Activated CD8-positive, alpha-beta T cell treated with anti-CD3 and anti-CD28 coated beads for 36 hours (primary cell): ENCODE measurements around the gene TNKS1BP1. TPM values are rescaled to one million over a fixed set of nuclear protein-coding genes. Genes with fewer than 3 reads are reported as not detected.
"Not testable (repeated sequence)": the region's sequence is repeated elsewhere in the genome, so short reads cannot be mapped to it uniquely, and the experiment has no call there.

Experiments used
- ATAC-seq: fragments of 200-7000 bp; cut with Tn5 transposase; one replicate; pipeline ENCODE4 v1.10.0; 2021; ENCODE audit warnings: mild to moderate bottlenecking, moderate library complexity
- CTCF ChIA-PET: fragments of 350-600 bp; sonication (Branson Sonifier 250); formaldehyde crosslinking; loops from one replicate; lab custom pipeline; 2021; ENCODE audit warnings: antibody characterized with exemption; lab: Charles Lee
- POLR2A ChIA-PET: fragments of 350-600 bp; sonication (Branson Sonifier 250); formaldehyde crosslinking; loops from one replicate; lab custom pipeline; 2021; ENCODE audit warnings: antibody characterized with exemption; lab: Charles Lee
- DNase-seq: peaks from one replicate; pipeline ENCODE4 v3.0.0-alpha.2; 2020
- H3K27ac Mint-ChIP-seq: one replicate; pipeline ENCODE4 v1.8.0; 2021; ENCODE audit warnings: mild to moderate bottlenecking, mixed read lengths
- H3K27me3 Mint-ChIP-seq: one replicate; pipeline ENCODE4 v1.8.0; 2021; ENCODE audit warnings: mixed read lengths
- H3K36me3 Mint-ChIP-seq: one replicate; pipeline ENCODE4 v1.8.0; 2021; ENCODE audit warnings: low read depth, mixed read lengths
- H3K4me1 Mint-ChIP-seq: one replicate; pipeline ENCODE4 v1.8.0; 2021; ENCODE audit warnings: low read depth, mixed read lengths
- H3K4me3 Mint-ChIP-seq: one replicate; pipeline ENCODE4 v1.8.0; 2021; ENCODE audit warnings: mild to moderate bottlenecking, moderate library complexity, mixed read lengths
- H3K9me3 Mint-ChIP-seq: one replicate; pipeline ENCODE4 v1.8.0; 2021; ENCODE audit warnings: mixed read lengths
- CTCF ChIP-seq: fragments of 200-600 bp; IDR thresholded peaks from one replicate; pipeline ENCODE4 v1.8.0; 2022; ENCODE audit warnings: antibody characterized with exemption, mild to moderate bottlenecking
- intact Hi-C: fragments of 100-400 bp; cut with micrococcal nuclease; formaldehyde crosslinking; loops from one replicate; pipeline ENCODE4 v1.10.0; 2022
- total RNA-seq, 2 experiments: library from RNA; stranded (reverse); gene quantifications; one replicate each; pipeline ENCODE4 v1.2.3, GENCODE V29; 2021

The TNKS1BP1 gene
- total RNA-seq, 2 experiments from 2014 or later, result 18.4 to 23.2 TPM

- Mint-ChIP-seq H3K4me3 (no peak overlapping the region), H3K27ac (no peak overlapping the region), H3K4me1 (peaks cover 18% of the 10 kb centered on the region), H3K27me3 (no peaks in the 10 kb centered on the region), H3K36me3 (peaks cover 11% of the 10 kb centered on the region), H3K9me3 (no peaks in the 10 kb centered on the region)
- ATAC-seq (no peak), DNase-seq (no peak)
- CTCF ChIA-PET, result interaction anchor here (1.2 to 2.5 kb wide), 6 partner anchors 11 to 188 kb away, joined by 3 to 13 read pairs (median 7); no protein-coding TSS in a partner anchor
- intact Hi-C loops, result no loop called here
- TF ChIP-seq CTCF, result no peak
- POLR2A ChIA-PET, result no interaction called here
Measured at GRCh38 chr11:57339328-57339727, 14.6 kb upstream of the TNKS1BP1 start.

GRCh38 chr11:57338142-57338541 is 13.4 kb upstream of the TNKS1BP1 start, which contains the start of gene P2RX3:
Gene P2RX3, plus strand, starts transcription at chr11:57338352. Its CDS starts 199 bp downstream, at chr11:57338551.
- no peaks in the 10 kb centered on the region for H3K9me3 Mint-ChIP-seq
- peaks cover 29% of the 10 kb centered on the region for H3K4me1 Mint-ChIP-seq
- no peak for TF ChIP-seq CTCF
- H3K27me3 Mint-ChIP-seq, result no peaks in the 10 kb centered on the region
- POLR2A ChIA-PET, result interaction anchor here (0.9 kb wide), 1 partner anchor 304 kb away, joined by 3 read pairs; no protein-coding TSS in a partner anchor
- intact Hi-C loops, result no loop called here
- ATAC-seq (no peak), DNase-seq (no peak)
- H3K36me3 Mint-ChIP-seq, result peaks cover 23% of the 10 kb centered on the region
- peak within 1 kb of the TSS; percentile 18 for H3K27ac Mint-ChIP-seq
- H3K4me3 Mint-ChIP-seq, result no peak within 1 kb of the TSS
- CTCF ChIA-PET, result interaction anchor here (1.5 to 2.5 kb wide), 4 partner anchors 13 to 145 kb away, joined by 4 to 13 read pairs (median 7); no protein-coding TSS in a partner anchor

- DNase-seq, H3K27me3 Mint-ChIP-seq, H3K9me3 Mint-ChIP-seq, intact Hi-C loops, ATAC-seq: not testable (repeated sequence)
- Mint-ChIP-seq H3K4me1 (peaks cover 36% of the 10 kb centered on the region), H3K27ac (peak overlapping the region; percentile 100), H3K4me3 (peak overlapping the region; percentile 96), H3K36me3 (peaks cover 36% of the 10 kb centered on the region)
- POLR2A ChIA-PET, result interaction anchor here (0.7 to 4.5 kb wide), 2 partner anchors 11 to 140 kb away, joined by 3 to 63 read pairs; partner anchors contain the start of gene TNKS1BP1
- CTCF ChIA-PET, result interaction anchor here (1.0 to 1.4 kb wide), 3 partner anchors 120 to 192 kb away, joined by 3 to 7 read pairs (median 3); no protein-coding TSS in a partner anchor
Measured at GRCh38 chr11:57336856-57337255, 12.1 kb upstream of the TNKS1BP1 start.

- ChIA-PET POLR2A (interaction anchor here (0.7 to 4.5 kb wide), 2 partner anchors 11 to 140 kb away, joined by 3 to 63 read pairs; partner anchors contain the start of gene TNKS1BP1), CTCF (interaction anchor here (1.0 to 1.4 kb wide), 3 partner anchors 121 to 193 kb away, joined by 3 to 7 read pairs (median 3); no protein-coding TSS in a partner anchor)
- no peak for TF ChIP-seq CTCF
- H3K4me3 Mint-ChIP-seq, result peak overlapping the region; percentile 96
- no peaks in the 10 kb centered on the region for H3K27me3 Mint-ChIP-seq
- no peaks in the 10 kb centered on the region for H3K9me3 Mint-ChIP-seq
- ATAC-seq (peak; percentile 34), DNase-seq (peak; percentile 55)
- H3K27ac Mint-ChIP-seq, result peak overlapping the region; percentile 100
- H3K36me3 Mint-ChIP-seq, result peaks cover 43% of the 10 kb centered on the region
- peaks cover 41% of the 10 kb centered on the region for H3K4me1 Mint-ChIP-seq
- intact Hi-C loops, result no loop called here
Measured at GRCh38 chr11:57336111-57336666, 11.4 kb upstream of the TNKS1BP1 start.

GRCh38 chr11:57335343-57336110 is 10.8 kb upstream of the TNKS1BP1 start, which contains the start of gene SSRP1:
Gene SSRP1, minus strand, starts transcription at chr11:57335892. Its CDS starts 771 bp downstream, at chr11:57335121.
- Mint-ChIP-seq H3K36me3 (peaks cover 48% of the 10 kb centered on the region), H3K4me3 (peak within 1 kb of the TSS; percentile 96), H3K9me3 (no peaks in the 10 kb centered on the region), H3K4me1 (peaks cover 47% of the 10 kb centered on the region), H3K27me3 (no peaks in the 10 kb centered on the region), H3K27ac (peak within 1 kb of the TSS; percentile 100)
- TF ChIP-seq CTCF, result no peak
- ATAC-seq (peak; percentile 98), DNase-seq (peak; percentile 91)
- ChIA-PET CTCF (interaction anchor here (1.0 to 1.4 kb wide), 2 partner anchors 10 to 192 kb away, joined by 4 to 7 read pairs; partner anchors contain the start of gene TNKS1BP1), POLR2A (interaction anchor here (0.8 to 4.5 kb wide), 4 partner anchors 10 to 122 kb away, joined by 3 to 63 read pairs (median 4); partner anchors contain the start of gene TNKS1BP1)
- intact Hi-C loops, result no loop called here
